ENCODE measurements around the gene ASXL1.

Gene ASXL1

DNA sequence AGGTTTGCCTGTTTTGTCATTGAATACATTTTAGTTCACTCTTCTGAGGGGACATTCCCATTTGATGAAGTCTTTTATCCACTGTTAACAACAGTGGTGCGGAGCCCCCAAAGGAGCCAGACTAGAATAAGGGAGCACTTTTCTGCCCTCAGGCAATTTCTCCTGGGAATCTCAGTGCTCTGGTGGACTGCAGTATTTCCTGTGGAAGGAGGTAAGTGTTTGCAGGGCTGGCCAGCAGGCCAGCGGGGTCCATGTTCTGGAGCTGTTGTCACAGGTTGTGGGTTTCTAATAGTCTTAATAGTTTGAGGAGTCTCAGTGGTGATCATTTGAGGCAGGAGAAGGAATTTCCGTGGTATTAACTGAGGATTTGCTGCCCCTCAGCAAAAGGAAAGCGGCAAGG lies 83.5 kb downstream of the ASXL1 start:
- no peak for DNase-seq (ENCODE audit: low read depth)

DNA sequence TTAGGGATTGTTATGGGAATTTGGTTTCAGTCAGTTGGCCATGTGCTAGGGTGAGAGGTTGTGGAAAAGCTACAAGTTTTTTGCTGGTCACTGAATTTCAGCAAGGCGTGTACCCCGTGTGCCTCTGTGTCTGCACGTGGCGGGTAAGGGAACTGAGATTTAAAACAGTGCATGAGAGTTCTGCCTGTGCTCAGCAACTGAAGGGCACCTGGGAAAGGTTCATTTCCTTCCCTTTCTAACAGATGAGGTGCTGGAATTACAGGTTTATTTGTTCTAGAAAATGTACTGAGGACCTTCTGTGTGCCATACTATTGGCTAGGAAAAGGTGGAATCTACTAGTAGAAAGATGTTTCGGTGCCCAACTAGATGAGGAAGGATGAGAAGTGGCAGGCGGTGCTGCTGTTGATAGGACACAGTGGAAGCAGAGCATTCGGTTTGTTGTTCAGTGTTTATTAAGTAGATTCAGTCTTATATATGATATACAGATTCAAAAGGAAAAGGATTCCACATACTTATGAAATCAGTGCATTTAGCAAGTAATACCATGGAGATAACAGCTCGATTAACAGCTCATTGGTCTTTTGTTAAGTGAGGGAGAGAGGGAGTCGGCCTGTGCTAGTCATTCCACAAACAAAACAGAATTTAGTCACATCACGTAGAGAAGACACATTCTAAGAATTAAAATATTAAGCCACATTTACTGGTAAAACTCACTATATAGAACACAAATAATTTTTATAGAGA lies 84.7 kb downstream of the ASXL1 start:
- no peak for DNase-seq (ENCODE audit: low read depth)

DNA sequence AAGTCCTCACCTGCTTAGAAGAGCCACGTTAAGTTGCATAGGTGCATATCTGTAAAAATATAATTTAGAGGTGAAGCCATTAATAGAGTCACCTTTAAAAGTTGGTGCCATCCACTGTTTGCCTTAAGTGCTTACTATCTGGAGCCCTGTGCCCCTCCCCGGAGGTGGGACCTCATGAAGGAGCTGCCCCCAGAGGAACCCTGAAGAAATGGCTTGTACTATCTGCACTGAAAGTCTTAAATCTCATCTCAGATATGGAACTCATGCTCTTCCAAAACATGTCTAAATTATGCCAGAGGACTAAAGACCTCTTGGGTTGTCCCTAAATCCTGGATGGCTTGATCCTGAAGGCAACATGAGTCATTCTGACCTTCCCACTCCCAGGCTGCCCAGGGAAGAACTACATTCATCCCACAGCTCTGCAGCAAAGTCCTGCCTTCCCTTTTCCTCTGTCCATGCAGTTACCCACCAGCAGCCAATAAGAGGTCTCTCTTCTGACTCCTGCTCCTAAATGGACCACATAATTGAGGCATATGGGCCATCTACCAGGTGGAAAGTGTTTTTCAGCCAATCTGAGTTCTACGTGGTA lies 85.3 kb downstream of the ASXL1 start:
- no peak for DNase-seq (ENCODE audit: low read depth)

DNA sequence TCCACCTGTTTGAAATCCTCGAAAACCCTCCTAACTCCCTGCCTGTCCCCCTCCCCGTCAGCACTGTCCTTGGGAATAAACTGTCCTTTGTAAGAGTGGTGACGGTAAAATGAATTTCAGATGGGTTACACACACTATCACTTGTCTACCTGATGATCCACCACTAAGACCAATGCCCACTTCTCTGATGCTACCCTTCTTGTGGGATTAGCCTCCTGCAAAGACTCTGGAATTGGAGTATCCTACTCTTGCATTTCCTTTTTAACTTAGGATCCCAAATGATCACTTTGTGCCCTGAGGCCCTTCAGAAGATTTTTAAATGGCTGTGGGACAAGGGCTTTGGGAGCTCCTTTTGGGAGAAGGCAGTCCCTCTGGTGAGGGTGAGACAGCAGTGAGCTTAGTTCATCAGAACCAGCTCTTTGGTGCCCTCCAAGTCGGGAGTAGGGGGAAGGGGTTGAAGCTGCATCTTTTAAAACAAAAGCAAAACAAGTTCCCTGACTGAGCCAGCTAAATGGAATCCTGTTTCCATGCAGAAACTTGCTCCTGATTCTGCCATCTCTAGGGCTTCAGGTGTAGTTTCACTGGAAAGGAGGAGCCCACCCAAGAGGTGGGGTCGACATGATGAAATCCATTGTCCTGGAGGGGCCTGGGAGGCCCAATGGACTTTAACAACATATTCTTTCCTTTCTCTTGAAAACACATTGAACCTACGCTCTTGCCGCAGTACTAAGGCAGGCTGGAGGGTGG lies 86.5 kb downstream of the ASXL1 start:
- DNase-seq (ENCODE audit: low read depth) = no peak

DNA sequence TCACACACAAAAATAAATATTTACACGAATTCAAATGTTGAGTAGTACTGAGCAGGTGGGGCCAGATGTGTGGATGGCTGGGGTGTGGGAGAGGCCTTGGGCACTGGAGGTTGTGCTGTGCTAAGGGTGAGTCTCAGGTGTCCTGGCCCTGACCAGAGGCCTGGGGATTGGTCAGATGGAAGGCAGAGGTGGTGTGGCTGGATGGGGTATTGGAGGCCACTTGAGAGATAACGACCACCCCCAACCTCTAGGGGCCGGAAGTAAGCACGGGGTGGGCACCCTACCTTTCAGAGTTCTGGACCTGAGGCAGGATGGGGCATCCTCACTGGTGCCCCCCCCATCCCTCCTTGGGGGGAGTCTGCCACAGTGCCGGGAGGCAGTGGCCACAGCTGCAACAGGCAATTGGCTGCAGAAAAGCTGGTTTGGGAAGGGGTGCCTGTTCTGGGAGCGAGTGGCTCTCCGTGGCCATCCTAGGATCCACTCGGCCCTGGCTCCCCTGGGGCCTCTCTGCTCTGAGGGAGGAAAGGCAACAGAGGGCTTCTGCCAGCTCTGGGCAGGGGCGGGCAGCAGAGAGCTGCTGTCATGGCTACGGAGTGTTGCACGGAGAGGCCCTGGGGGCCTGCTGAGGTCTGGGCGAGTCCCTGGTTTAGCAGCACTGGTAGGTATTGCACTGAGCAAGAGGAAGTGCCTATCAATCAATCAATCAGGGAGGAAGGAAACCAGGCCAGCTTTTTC lies 87.6 kb downstream of the ASXL1 start:
- DNase-seq (ENCODE audit: low read depth) = no peak

DNA sequence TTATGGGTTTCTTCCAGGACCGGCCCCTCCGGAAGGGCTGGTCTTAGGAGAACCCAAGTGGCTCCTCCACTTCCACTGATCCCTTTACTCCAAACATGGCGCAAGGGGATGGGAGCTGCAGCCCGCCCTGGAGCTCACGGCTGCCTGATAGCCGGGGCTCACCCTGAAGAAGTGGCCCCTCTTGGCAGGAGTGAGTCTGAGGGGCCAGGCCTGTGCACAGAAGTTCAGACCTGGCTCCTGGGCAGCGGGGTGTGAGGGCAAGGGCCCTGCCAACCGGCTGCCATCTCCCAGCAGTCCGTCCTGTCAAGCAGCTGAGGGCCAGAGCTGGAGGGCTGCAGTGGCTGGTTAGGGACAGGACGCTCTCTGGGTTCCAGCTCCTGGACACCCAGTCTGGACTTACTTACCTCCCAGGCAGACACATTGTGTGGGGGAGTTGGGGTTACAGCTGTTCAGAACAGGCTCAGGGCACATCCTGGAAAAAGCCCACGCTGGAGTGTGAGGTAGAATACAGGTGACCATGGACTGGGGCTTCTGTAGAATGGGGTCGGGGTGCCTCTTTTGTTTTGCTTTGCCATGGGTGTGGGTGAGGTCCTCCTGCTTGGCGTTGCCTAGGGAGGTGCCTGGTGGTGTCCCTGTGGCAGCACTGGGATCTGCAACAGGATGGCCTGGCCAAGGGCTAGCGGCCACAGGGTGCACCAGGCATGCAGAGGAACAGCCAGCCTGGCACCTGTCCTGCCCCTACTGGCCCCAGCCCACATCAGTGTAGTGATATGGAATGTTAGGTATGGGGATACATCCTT lies 88.4 kb downstream of the ASXL1 start:
- DNase-seq (ENCODE audit: low read depth) = no peak

DNA sequence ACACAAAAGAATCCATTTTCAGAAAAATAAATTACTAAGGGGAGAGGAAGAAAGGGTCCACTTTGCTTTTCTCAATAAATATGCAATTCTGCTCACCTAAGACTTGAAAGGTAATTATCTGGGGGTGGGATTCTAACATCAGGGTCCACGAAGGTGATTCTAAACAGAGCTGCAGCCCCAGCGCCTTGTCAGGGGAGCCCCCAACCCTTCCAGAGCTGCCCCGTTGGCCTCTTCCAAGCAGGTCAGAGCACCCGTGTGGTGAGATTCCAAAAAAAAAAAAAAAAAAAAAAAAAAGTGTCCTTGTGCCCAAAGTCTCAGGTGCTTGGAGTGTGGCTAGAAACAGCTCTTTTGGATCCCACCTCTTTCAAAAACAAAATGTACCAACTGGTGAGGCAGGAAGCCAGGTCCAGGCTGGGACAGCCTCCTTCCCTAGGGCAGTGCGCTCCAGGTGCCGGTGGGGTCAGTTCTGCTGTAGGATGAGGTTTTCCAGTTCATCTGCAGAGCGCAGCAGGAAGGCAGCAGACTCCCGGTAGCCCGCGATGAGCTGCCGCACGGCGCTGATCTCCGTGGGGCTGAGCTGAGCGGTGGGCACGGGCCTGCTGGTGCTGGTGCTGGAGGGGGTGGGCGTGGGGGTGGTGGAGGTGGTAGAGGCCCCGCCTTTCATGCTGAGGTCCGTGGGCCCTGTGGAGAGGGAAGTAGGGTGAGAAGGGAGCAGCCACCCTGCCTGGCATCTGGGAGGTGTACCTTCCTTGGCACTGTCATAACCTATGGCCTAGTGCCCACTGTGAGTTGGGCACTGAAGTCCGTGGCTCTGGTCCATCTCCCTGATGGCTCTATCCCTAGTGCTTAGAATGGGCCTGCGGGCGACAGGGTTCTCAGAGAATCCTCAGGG lies 89.3 kb downstream of the ASXL1 start:
- no peak for DNase-seq (ENCODE audit: low read depth)

DNA sequence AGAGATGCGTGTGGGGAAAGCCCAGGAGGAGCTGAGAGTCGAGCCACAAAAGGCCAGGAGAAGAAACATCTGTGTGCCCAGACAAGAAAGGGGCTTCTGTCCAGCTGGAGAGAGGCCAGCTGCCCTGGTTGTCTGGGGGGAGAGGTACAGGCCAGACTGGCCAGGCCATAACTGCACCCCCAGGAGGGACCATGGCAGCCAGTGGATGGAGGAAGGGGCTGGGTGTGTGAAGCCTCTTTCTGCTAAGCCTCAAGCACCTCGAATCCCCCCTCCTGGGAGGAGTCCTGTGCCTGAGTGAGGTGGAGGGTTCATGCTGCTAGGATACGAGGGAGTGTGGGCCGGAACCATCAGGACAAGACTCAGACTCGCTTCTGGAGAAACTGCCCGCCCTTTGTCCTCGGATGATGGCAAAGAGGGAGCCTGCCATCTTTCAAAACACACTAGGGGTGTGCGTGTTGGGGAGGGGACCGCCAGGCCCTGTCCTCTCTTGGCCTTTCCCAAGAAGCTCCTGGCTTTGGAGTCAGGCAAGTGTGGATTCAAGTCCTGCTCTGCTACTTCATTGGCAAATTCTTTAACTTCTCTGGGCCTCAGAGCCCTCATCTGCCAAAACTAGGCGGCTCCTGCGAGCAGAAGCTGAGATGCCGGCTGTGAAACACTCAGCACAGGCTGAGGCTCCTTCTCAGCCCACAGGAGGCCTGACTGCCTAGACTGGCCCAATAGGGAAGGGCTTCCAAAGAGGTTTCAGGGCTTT lies 90.3 kb downstream of the ASXL1 start:
- DNase-seq (ENCODE audit: low read depth) = no peak

DNA sequence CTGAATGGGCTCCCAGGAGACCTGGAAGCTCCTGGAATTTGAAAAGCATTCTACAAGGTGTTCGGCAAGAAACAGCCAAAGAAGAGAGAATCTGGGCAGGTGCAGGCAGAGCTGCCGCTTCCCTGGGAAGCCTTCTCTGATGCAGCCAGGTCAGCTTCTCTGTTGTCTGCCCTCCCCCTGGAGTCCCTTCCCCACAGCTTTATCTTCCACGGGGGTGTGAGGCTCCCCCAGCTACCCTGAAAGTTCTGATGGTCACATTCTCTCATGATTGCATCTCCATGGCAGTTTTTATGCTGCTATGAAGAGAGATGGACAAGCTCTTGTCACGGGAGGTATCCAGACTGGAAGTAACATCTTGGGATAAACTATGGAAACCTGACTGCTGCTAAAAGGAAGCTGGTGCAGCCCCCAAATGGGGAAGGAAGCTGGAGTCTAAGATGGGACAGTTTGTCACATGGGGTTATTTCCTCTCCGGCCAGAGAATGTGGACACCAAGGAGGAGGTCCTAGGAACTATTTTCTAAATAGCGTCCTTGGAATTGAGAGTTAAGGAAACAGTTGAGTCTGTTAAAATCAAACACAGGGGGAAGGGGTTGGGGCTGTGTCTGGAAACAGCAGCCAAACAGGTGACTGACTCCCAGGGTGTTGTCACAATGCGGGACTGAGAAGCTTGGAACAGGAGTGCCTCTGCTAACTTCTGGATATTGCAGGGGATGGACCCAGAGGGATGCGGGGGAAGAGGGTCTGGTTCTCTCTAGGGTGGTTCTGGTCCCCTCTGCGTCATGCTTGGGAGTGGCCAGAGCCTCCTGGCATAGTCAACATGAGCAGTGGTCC lies 91.1 kb downstream of the ASXL1 start:
- DNase-seq (ENCODE audit: low read depth) = no peak

DNA sequence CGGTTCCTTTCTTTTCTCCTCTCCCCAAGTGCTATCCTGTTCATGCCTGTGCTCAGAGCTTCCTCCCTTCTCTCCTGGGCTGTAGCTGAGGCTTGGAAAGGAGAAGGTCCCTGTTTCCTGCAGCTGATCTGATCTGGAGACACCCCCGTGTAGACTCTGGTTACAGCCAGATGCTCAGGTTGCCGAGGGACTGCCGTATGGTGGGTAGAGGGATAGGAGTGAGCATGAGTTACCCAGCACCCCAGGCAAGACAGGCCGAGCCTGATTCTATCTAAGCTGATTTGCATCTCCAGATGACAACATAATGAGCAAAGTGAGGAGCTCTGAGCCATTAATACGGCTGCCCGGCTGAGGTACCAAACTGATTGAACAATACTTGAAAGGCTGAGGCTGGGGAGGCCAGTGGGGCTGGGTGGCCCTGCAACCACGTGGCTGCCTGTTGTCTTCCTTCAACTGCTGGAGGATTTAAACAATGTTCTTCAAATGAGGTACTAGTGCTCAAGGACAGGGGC lies 91.8 kb downstream of the ASXL1 start:
- DNase-seq (ENCODE audit: low read depth) = no peak

DNA sequence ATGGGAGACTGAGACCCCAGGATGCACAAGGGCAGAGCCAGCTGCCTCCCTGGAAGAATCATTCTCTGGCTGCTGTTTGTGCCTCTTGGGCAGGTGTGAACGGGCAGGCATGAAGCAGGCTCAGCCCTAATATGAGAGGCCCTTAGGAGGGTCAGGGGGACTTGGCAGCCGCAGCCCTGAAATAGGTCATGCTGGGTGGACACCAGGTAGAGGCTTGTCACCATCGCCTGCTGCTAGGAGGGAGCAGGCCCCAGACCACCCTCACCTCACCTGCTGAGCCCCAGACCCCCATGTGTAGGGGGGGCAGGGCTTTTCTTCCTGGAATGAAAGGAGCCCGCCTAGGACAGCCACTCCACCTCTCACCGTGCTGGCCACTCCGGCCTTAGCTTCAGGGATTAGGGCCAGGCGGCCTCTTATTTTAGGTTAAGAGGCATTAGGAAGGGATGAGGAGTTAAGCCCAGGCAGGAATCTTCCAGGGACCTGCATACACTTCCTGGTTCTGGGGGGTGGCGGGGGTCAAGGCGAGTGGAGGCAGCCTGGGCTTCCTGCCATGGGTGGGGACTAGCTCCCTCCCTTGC lies 92.4 kb downstream of the ASXL1 start:
- no peak for DNase-seq (ENCODE audit: low read depth)

DNA sequence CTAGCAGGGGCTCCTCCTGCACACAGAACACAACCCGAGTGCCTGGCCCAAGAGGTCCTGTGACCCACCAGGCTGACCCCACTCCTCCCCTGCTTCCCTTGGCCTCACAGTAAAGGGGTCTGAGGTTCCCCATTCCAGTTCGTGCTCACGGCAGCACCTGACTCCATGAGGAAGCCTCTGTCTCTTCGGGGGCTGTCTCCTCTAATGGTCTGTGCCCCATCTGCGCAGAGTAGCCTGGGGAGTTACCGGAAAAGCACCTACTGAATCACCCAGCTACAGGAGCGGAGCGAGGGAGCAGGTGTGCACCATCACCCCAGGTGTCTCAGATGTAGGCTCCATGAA lies 93.2 kb downstream of the ASXL1 start:
- DNase-seq (ENCODE audit: low read depth) = no peak

DNA sequence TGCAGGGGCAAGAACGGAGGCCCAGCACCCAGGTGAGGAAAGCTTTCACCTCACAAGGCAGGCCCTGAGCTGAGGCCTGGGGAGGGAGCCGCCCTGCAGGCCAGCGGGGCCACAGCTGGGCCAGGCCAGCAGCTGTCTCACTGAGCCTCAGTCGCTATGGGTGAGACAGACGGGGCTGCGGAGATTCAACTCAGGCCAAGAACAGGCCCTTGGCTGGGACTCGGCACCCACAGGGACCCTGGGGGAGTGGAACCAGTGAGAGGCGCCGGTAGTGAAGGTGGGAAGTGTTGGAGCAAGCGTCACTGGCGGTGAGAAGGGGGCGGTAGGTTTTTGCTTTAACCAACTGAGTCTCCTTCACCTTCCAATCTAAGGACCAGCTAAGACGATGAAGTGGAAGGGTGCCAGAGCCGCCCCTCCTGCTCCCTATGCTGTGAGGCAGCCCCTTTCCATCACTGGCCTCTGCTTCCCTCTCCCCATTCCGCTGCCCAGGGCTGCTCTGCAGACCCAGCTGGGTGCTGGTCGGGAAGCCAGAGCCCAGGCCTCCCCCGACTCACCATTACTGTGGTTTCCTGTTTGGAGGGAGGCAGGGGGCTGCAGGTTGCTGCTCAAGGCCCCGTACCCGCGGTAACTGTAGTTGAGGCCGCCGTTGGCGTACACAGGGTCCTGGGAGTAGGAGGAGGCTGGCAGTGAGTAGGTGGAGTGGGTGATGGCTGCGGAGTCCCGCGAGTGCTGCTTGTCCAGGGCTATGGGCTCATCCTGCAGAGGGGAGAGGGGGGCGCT lies 93.7 kb downstream of the ASXL1 start:
- no peak for DNase-seq (ENCODE audit: low read depth)

DNA sequence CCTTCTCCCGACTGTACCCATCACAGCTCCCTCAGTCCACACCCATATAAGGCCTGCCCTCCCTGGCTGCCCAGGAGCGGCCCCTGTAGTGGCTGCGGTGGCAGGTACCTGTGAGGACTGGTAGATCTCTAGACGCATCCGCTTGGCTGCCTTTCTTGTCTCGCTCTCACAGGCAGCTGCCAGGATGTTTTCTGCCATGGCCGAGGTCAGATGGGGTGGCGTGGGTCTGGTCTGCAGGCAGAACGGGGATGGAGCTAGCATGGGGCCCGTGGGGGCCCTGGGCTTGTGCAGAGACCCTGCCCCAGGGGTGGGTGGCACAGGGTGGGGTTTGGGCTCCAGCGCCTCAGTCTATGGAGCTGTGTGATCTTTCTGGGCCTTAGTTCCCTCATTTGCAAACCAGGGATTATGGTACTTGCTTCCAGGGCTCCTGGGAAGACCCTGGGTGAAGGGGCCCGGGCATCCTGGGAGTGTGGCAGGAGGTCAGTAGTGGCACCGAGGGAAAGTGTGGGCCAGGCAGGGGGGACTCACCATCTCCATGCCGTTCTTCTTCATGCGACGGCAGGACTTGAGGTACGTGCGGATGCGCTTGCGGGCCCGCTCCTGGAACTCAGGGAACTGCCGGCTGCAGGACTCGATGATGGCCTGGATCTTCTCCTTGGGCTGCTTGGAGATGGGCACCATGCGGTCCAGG lies 94.8 kb downstream of the ASXL1 start:
- no peak for DNase-seq (ENCODE audit: low read depth)

DNA sequence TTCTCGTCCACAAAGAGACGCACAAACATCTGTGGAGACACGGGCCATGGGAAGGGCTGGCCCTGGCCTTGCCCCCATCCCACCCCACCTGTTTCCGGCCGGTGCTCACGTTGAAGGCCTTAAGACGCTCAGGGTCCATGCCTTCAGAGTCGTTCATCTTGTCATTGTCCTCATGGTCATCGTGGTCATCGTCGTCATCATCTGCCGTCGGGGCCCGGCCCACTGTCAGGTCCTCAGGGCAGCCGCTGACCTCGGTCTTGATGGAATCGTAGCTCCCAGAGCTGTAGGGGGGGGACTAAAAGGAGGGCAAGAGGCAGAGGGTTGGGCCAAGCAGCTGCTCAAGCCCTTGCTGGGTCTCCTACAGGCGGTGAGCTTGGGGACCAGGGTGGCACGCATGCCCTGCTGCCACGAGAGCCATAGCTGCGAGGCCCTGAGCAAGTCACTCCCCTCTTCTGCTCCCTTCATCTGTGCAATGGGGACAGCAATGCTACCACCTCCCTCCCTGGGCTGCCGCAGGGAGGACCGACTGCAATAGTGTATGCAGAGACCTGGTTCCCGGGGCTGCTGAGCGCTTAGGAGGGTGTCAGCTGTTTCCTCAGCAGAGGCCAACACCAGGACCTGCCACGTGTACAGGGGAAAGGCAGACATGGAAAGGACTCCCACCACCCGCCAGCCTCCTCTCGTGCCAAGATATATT lies 95.5 kb downstream of the ASXL1 start:
- DNase-seq (ENCODE audit: low read depth) = no peak

Measured in stimulated activated CD8-positive, alpha-beta memory T cell treated with anti-CD3 and anti-CD28 coated beads, Interleukin-15, amount 100 ng/mL, for 1 hour (primary cell).